GM19239 (cell line): ENCODE data around the gene MAN1B1.
A peak's percentile ranks its signal among the peaks of the same experiment; 100 is the strongest.
"Not testable (repeated sequence)": the region's sequence is repeated elsewhere in the genome, so short reads cannot be mapped to it uniquely, and the experiment has no call there.

Experiments used
- DNase-seq: peaks from one replicate; pipeline ENCODE4 v3.0.0; 2011; ENCODE audit warnings: low spot score; ENCODE audit not compliant: insufficient read length
- FAIRE-seq: peaks from 2 replicates; lab custom pipeline; 2011; peaks lifted over from hg19 to GRCh38; lab: Jason Lieb, UNC

The MAN1B1 gene

DNA sequence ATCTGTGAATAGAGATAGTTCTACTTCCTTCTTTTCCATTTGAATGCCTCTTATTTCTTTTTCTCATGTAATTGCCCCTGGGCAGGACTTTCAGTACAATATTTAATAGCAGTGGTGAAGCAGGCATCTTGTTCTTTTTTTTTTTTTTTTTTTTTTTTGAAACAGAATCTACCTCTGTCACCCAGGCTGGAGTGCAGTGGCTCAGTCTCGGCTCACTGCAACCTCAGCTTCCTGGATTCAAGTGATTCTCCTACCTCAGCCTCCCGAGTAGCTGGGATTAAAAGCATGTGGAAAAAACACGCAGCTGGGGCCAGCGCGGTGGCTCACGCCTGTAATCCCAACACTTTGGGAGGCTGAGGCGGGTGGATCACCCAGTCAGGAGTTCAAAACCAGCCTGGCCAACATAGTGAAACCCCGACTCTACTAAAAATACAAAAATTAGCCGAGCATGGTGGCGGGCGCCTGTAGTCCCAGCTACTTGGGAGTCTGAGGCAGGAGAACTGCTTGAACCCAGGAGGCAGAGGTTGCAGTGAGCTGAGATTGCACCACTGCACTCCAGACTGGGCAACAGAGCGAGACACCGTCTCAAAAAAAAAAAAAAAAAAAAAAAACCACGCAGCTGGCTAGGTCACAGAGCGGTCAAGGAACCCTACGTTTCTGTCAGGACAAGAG, 36.1 kb downstream of the MAN1B1 start:
- FAIRE-seq, DNase-seq: not testable (repeated sequence)

- DNase-seq: no peak
- peak; percentile 76 for FAIRE-seq
Measured at GRCh38 chr9:137123468-137123837, 36.7 kb downstream of the MAN1B1 start.

DNA sequence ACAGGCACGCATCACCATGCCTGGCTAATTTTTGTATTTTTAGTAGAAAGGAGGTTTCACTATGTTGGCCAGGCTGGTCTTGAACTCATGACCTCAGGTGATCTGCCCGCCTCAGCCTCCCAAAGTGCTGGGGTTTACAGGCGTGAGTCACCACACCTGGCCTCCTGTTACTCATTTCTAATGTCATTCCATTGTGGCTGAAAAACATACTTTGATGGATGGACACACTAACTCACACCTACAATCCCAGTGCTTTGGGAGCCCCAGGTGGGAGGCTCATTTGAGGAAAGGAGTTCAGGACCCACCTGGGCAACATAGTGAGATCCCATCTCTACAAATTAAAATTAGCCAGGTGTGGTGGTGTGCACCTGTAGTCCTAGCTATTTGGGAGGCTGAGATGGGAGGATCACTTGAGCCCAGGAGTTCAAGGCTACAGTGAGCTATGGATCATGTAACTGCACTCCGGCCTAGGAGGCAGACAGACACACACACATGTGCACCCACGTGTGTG, 37.2 kb downstream of the MAN1B1 start:
- not testable (repeated sequence) for DNase-seq, FAIRE-seq

DNA sequence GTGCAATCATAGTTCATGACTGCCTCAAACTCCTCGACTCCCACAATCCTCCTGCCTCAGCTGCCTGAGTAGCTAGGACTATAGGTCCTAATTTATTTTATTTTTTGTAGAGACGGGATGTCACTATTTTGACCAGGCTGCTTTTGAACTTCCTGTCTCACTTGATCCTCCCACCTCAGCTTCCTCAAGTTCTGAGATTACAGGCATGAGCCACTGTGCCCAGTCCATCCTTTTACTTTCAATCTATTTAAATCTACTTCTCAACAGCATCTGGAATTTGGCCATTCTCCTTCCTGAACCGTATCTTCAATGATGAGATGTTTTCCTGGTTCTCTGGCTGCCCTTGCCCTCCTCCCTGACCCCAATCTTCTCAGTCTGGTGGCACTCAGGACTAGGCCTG, 40.0 kb downstream of the MAN1B1 start:
- FAIRE-seq: no peak

DNA sequence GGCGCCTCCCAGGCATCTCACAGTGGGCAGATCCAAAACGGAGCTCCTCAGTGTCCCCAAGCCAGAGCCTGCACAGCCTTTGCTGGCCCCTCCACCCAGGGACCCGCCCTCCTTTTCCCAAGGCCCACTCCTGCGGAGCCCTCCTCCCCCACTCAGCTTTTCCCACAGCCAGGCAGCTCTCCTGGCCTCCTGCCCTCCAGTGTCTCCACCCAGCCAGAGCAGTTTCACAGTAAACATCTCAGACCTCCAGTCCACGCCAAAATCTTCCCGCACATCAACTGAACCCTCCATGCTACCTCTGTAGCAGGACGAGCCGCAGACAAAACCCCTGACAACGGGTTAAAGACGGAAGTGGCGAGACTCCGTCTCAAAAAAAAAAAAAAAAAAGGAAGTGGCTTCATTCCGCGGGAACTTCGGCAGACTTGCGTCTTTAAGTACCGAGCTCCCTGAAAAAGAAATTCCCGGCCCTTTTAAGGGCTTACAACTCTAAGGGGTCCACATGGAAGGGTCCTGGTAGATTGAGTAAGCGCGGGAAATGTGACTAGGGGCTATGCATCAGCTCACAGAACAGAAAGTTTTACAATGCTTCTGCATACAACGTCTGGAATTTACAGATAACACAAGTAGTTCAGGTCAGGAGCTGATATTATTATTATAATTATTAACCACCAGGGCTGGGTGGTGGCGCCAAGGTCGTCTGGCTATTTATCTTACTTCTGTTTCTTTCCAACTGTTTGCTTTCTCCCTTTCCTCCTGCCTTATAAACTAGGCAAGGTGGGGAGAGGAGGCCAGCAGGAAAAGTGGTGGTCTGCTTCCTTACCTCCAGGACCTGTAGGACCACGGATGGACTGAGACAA, 40.7 kb downstream of the MAN1B1 start:
- DNase-seq: no peak
- peak; percentile 76 for FAIRE-seq

More for the DNA sequence above, 40.0 kb downstream of the MAN1B1 start:
- no peak for DNase-seq

DNA sequence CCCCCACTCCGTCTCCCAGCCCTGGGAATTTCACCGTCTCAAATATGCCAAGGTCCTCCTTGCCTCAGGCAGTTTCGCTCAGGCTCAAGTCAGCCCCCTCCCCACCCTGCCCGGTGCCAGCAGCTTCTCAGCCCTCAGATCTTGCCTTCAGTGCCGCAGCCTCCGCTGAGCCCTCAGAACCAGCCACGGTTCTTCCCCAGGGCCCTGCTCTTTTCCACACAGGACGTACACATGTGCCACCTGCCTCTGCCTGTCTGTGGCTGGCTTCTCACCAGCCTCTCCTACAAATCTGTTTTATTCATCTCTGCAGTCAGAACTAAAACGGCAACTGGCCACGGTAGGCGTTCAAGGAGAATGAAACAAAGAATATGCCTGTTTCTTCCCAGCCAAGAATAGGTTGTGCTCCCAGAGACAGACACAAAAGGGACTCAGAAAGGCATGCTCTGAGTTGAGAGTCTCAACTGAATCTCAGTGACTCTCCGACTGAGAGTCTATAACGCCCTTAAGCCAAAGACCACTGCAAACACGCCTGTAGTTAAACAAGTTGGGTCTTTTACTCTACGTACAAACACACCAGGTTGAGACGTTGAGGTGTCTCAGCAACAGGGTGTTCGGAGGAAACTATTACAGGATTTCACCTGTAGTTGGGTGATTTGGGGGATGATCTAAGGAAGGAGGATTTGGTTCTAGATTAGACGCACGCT, 41.5 kb downstream of the MAN1B1 start:
- DNase-seq: no peak
- FAIRE-seq: peak; percentile 73

DNA sequence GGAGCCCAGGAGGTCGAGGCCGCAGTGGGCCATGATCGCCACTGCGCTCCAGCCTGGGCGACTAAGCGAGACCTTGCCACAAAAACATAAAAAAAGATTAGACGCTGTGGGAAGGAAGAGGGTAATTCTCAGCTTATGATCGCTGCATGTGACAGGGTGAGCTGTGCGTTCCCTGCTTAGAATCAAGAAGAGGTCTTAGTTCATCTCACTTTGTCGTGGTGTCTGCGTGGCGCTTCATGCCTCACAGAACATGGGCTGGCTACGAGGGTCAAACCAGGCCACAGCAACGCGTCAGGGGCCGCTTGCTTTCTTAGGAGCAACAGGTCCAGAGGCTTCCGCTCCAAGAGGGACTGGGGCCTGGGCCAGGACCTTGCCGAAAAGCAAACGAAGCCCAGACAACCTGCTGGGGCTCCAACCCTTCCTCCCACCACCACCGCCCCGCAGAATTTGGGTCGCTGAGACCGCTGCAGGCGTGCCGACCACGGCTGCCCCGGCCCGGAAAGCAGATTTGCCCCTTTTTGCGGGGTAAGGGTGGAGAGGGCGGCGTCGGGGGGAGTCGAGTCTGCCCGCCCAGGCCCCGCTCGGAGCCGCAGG, 42.2 kb downstream of the MAN1B1 start:
- DNase-seq: peak; percentile 16

DNA sequence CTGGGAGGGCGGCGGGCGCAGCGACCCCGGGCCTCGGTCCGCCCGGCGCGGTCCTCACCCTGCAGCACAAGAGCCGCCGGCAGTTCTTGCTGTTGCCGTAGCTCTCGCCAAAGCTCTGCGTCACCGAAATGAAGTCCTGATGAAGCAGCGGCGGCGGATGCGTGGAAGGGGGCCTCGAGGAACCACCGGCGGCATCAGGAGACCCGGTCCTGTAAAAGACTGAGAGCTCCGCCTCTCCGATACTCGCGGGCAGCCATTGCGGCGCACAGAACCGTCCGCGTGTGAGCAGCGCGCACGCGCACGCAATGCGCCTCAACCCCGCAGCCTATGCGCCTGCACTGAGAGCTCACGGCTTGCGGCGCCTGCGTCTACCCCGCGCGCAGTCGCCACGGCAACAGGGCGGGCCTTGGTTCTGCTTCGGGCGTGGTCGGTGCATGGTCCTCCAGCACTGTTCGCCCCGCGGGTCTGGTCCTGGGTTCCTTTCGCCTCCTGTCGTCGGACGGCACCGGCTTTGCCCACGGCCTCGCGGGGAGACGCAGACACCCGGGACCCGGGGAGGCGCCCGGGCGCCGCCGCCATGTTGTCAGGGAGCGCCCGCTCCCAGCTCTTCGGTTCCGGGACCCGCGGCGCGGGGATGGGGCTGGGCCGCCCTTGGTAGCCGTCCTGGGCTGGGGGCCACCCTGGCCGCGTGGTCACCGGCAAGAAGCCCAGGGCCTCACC, 42.8 kb downstream of the MAN1B1 start:
- DNase-seq (peak; percentile 96), FAIRE-seq (peak; percentile 68)

More for the DNA sequence above, 42.2 kb downstream of the MAN1B1 start:
- no peak for FAIRE-seq

GRCh38 chr9:137130176-137130755, 43.5 kb downstream of the MAN1B1 start:
- DNase-seq (peak; percentile 7), FAIRE-seq (no peak)

DNA sequence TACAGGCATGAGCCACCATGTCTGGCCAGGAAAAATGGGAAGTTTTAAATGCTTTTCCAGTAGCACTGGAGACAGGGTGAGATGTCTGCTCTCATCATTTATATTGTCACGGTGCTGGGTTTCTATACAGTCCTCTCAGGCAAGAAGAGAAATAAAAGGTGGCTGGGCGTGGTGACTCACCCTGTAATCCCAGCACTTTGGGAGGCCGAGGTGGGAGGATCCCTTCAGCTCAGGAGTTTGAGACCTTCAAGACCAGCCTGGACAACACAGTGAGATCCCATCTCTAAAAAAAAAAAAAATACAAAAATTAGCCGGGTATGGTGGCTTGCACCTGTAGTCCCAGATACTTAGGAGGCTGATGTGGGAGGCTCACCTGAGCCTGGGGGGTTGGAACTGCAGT, 47.4 kb downstream of the MAN1B1 start:
- DNase-seq: no peak
- no peak for FAIRE-seq

DNA sequence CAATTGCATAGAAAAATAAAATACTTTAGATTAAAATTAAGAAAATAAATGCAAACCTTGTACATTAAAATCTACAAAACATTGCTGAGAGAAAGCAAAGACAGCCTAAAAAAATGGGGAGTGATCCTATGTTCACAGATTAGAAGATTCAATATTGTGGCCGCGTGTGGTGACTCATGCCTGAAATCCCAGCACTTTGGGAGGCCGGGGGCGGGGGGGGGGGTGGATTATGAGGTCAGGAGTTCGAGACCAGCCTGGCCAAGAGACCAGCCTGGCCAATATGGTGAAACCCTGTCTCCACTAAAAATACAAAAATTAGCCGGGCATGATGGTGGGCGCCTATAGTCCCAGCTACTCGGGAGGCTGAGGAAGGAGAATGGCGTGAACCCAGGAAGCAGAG, 48.4 kb downstream of the MAN1B1 start:
- FAIRE-seq, DNase-seq: not testable (repeated sequence)

DNA sequence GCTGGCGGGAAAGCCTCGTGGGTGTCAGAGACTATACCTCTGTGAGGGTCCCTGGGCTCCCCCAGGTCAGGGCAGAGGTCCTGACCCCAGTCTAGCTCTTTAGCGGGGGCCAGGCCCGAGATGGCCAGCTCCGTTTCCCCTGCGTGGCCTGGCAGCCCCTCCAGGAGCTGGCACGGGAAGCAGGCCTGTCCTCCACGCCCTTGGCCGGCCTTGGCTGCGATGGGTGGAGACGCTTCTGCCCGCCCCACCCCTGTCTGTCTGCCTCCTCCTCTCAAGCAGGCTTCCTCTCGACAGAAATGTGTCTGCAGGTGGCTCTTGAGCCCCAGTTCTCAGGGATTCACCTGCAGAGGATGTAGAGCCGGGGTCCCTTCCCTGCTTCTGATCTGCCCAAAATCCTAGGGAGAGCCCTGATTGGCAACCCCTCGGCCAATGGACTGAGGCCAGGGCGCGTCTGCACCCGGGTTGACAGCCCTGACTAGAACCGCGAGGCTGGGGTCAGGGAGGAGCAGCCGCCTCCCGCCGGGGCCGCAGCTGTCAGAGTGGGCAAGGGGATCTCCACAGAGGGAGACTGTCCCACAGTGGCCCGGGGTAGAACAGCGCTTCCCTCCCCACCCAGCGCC, 49.6 kb downstream of the MAN1B1 start:
- peak; percentile 30 for DNase-seq
- no peak for FAIRE-seq

GRCh38 chr9:137136881-137137607, 50.3 kb downstream of the MAN1B1 start:
- FAIRE-seq: no peak
- DNase-seq: peak; percentile 9

- FAIRE-seq (no peak), DNase-seq (peak; percentile 53)
Measured at GRCh38 chr9:137138058-137138721, 51.4 kb downstream of the MAN1B1 start.

- FAIRE-seq (no peak), DNase-seq (peak; percentile 28)
Measured at GRCh38 chr9:137138722-137139467, 52.1 kb downstream of the MAN1B1 start, which contains the start of gene GRIN1. GRIN1 (plus strand) TSS chr9:137139154; CDS start chr9:137139487, 333 bp downstream.

- DNase-seq: peak; percentile 9
- no peak for FAIRE-seq
Measured at GRCh38 chr9:137139468-137140150, 52.8 kb downstream of the MAN1B1 start.
